Endothelial cell of umbilical vein (primary cell): ENCODE results near the gene FAM222A. TPM values are rescaled to one million over a fixed set of nuclear protein-coding genes. Genes with fewer than 3 reads are reported as not detected.

Experiments
- BruUV-seq: library from RNA; stranded (reverse); fragments of 400-500 nt; replicated peaks from 2 replicates; lab custom pipeline; 2021; lab: Mats Ljungman, UMichigan
- CTCF ChIA-PET: fragments of 300-600, 350-600 bp; sonication (Branson Sonifier 250); formaldehyde crosslinking; loops from one replicate; lab custom pipeline; 2021; ENCODE audit warnings: antibody characterized with exemption, inconsistent platforms; lab: Charles Lee
- POLR2A ChIA-PET: fragments of 300-600, 350-600 bp; sonication (Branson Sonifier 250); formaldehyde crosslinking; loops from one replicate; lab custom pipeline; 2021; ENCODE audit warnings: antibody characterized with exemption, inconsistent platforms; lab: Charles Lee
- DNase-seq: peaks from one replicate; pipeline ENCODE4 v3.0.0-alpha.2; 2011; ENCODE audit warnings: low read depth, low spot score
- FAIRE-seq: peaks from 2 replicates; lab custom pipeline; 2011; peaks lifted over from hg19 to GRCh38; lab: Jason Lieb, UNC
- H2AFZ ChIP-seq: 2 replicates; pipeline ENCODE4 v1.6.0; 2012; ENCODE audit warnings: low read depth, low read length, control low read depth, inconsistent platforms
- H3K27ac ChIP-seq: 2 replicates; pipeline ENCODE4 v1.5.1; 2011; ENCODE audit warnings: low read depth, mild to moderate bottlenecking, control low read depth, low read length, moderate library complexity; ENCODE audit not compliant: insufficient read depth
- H3K27me3 ChIP-seq, 2 experiments: 2 replicates each; pipeline versions ENCODE4 v1.6.0 to v1.6.1; 2011; ENCODE audit warnings: low read length in 2 of 2, mixed read lengths in 1 of 2; ENCODE audit not compliant: control insufficient read depth in 2 of 2, insufficient read depth in 2 of 2
- H3K36me3 ChIP-seq, 2 experiments: 2 replicates in 1 of 2; 3 replicates in 1 of 2; pipeline ENCODE4 v1.5.1; 2011; ENCODE audit warnings: low read length in 2 of 2, mild to moderate bottlenecking in 1 of 2, moderate library complexity in 1 of 2; ENCODE audit not compliant: control insufficient read depth in 2 of 2, insufficient read depth in 2 of 2; ENCODE audit errors: extremely low read depth in 1 of 2
- H3K4me1 ChIP-seq: 3 replicates; pipeline ENCODE4 v1.5.1; 2011; ENCODE audit warnings: mild to moderate bottlenecking, low read length; ENCODE audit not compliant: control insufficient read depth, insufficient read depth; ENCODE audit errors: extremely low read depth
- H3K4me2 ChIP-seq: 2 replicates; pipeline ENCODE4 v1.6.1; 2011; ENCODE audit warnings: low read length, control low read depth, mixed read lengths; ENCODE audit not compliant: insufficient read depth
- H3K4me3 ChIP-seq, 3 experiments: fragments of 200-600 bp in 1 of 3; sonication (generic), shearing (Covaris generic) in 1 of 3; replicated peaks in 1 of 3; 2 replicates each; pipeline ENCODE4 v1.5.1; 2011 to 2016; ENCODE audit warnings: control low read depth in 3 of 3, low read length in 3 of 3, mild to moderate bottlenecking in 2 of 3, inconsistent platforms in 1 of 3, low read depth in 1 of 3, moderate library complexity in 1 of 3; ENCODE audit not compliant: insufficient read depth in 1 of 3
- H3K79me2 ChIP-seq: 2 replicates; pipeline ENCODE4 v1.6.0; 2012; ENCODE audit warnings: low read length, inconsistent platforms; ENCODE audit not compliant: control insufficient read depth, insufficient read depth
- H3K9ac ChIP-seq: replicated peaks from 2 replicates; pipeline ENCODE3; 2011; ENCODE audit warnings: low read length, control low read depth; ENCODE audit not compliant: insufficient read depth; ENCODE audit errors: extremely low read depth
- H3K9me1 ChIP-seq: replicated peaks from 3 replicates; pipeline ENCODE4 v1.6.0; 2011; ENCODE audit warnings: mild to moderate bottlenecking, low read length; ENCODE audit not compliant: control insufficient read depth, insufficient read depth; ENCODE audit errors: extremely low read depth
- H3K9me3 ChIP-seq: replicated peaks from 2 replicates; pipeline ENCODE4 v1.5.1; 2012; ENCODE audit warnings: low read length, inconsistent platforms; ENCODE audit not compliant: control insufficient read depth, insufficient read depth
- H4K20me1 ChIP-seq: replicated peaks from 2 replicates; pipeline ENCODE3; 2011; ENCODE audit warnings: mild to moderate bottlenecking, low read length; ENCODE audit not compliant: control insufficient read depth, insufficient read depth; ENCODE audit errors: extremely low read depth
- EZH2 ChIP-seq: IDR thresholded peaks from 2 replicates; pipeline ENCODE4 v1.6.1; 2012; ENCODE audit warnings: borderline replicate concordance, low read depth, mild to moderate bottlenecking, moderate library complexity, low read length, inconsistent platforms; ENCODE audit not compliant: severe bottlenecking
- FOS ChIP-seq: IDR thresholded peaks from 2 replicates; pipeline ENCODE4 v1.6.1; 2011; ENCODE audit warnings: mild to moderate bottlenecking, low read length, moderate library complexity, borderline replicate concordance; ENCODE audit not compliant: insufficient read depth
- GATA2 ChIP-seq: IDR thresholded peaks from 2 replicates; pipeline ENCODE4 v1.7.0; 2011; ENCODE audit warnings: low read depth, mild to moderate bottlenecking, moderate library complexity, mixed read lengths, low read length; ENCODE audit not compliant: insufficient read length, insufficient read depth
- JUN ChIP-seq: IDR thresholded peaks from 2 replicates; pipeline ENCODE4 v1.6.1; 2011; ENCODE audit warnings: borderline replicate concordance, low read depth; ENCODE audit not compliant: insufficient read length, insufficient read depth
- MAX ChIP-seq: IDR thresholded peaks from 2 replicates; pipeline ENCODE4 v1.6.1; 2011; ENCODE audit not compliant: insufficient read depth, insufficient read length
- MYC ChIP-seq: IDR thresholded peaks from one replicate; pipeline ENCODE4 v1.6.1; 2011; ENCODE audit warnings: mild to moderate bottlenecking, low read depth, low read length
- POLR2A ChIP-seq: IDR thresholded peaks from 2 replicates; pipeline ENCODE4 v1.6.1; 2012; ENCODE audit warnings: low read depth, mild to moderate bottlenecking, control low read depth, low read length
- POLR2AphosphoS5 ChIP-seq: IDR thresholded peaks from 2 replicates; pipeline ENCODE4 v1.6.1; 2012; ENCODE audit warnings: low read depth, mild to moderate bottlenecking, control low read depth, low read length, moderate library complexity; ENCODE audit not compliant: insufficient read depth
- dilution Hi-C: fragments of 300-500 bp; cut with MboI; formaldehyde crosslinking; loops from one replicate; pipeline ENCODE4 v1.15.0; 2019; ENCODE audit warnings: low sequenced_read_pairs; ENCODE audit not compliant: extremely low pct_ligation_motif_present
- intact Hi-C: fragments of 100-400 bp; cut with micrococcal nuclease; formaldehyde crosslinking; loops from one replicate; pipeline ENCODE4 v1.10.0; 2022
- polyA plus RNA-seq, 4 experiments: library from polyadenylated mRNA; depleted of rRNA in 3 of 4; stranded (reverse) in 3 of 4; unstranded in 1 of 4; fragments of >200 nt; gene quantifications; 2 replicates each; pipeline versions ENCODE4 v1.2.1 to v1.2.3, GENCODE V29; 2011 to 2012; ENCODE audit warnings: missing spikeins in 1 of 4
- total RNA-seq: library from RNA; stranded (reverse); gene quantifications from 2 replicates; pipeline ENCODE4 v1.2.3, GENCODE V29; 2021
- TF ChIP-seq, protein P1 (sequence below), 2 donors: IDR thresholded peaks; 1 replicate in 1 of 2; 2 replicates in 1 of 2; pipeline ENCODE4 v1.5.1; 2011; ENCODE audit warnings: low read length in 2 of 2, mild to moderate bottlenecking in 2 of 2, moderate library complexity in 2 of 2, control low read depth in 1 of 2, inconsistent platforms in 1 of 2, low read depth in 1 of 2; ENCODE audit not compliant: insufficient read depth in 1 of 2; ENCODE audit errors: extremely low read depth in 1 of 2

Gene FAM222A
- total and polyA plus RNA-seq, 2 donors (not counting 3 experiments of a cell fraction or from before 2014, with no cell fraction given), result 0.62 to 1.7 TPM

- no peak overlapping the region for H3K9ac ChIP-seq
Measured at GRCh38 chr12:109741970-109742703, 28.5 kb downstream of the FAM222A start.

More at GRCh38 chr12:109741970-109742703, 28.5 kb downstream of the FAM222A start:
- Histone ChIP-seq H3K27ac (no peak overlapping the region), H3K36me3 (no peaks in the 10 kb centered on the region), H3K4me1 (peaks cover 8% of the 10 kb centered on the region), H3K4me3 (no peak overlapping the region), H4K20me1 (no peaks in the 10 kb centered on the region), H3K4me2 (no peak overlapping the region), H3K9me3 (no peaks in the 10 kb centered on the region), H3K9me1 (no peaks in the 10 kb centered on the region), H2AFZ (no peak overlapping the region), H3K27me3 (no peaks in the 10 kb centered on the region), H3K79me2 (no peaks in the 10 kb centered on the region)
- ChIA-PET POLR2A (no interaction called here), CTCF (interaction anchor here (0.9 kb wide), 1 partner anchor 23 kb away, joined by 3 read pairs; no protein-coding TSS in a partner anchor)
- intact Hi-C loops, result no loop called here
- DNase-seq (no peak), FAIRE-seq (no peak)
- dilution Hi-C loops, result no loop called here
- TF ChIP-seq MAX, result no peak
- no peak for TF ChIP-seq POLR2AphosphoS5
- TF ChIP-seq POLR2A, result no peak
- no peak for TF ChIP-seq MYC
- no peak for TF ChIP-seq FOS
- no peak for TF ChIP-seq JUN
- TF ChIP-seq EZH2, result no peak
- no peak for TF ChIP-seq GATA2
- TF ChIP-seq, protein P1, sequence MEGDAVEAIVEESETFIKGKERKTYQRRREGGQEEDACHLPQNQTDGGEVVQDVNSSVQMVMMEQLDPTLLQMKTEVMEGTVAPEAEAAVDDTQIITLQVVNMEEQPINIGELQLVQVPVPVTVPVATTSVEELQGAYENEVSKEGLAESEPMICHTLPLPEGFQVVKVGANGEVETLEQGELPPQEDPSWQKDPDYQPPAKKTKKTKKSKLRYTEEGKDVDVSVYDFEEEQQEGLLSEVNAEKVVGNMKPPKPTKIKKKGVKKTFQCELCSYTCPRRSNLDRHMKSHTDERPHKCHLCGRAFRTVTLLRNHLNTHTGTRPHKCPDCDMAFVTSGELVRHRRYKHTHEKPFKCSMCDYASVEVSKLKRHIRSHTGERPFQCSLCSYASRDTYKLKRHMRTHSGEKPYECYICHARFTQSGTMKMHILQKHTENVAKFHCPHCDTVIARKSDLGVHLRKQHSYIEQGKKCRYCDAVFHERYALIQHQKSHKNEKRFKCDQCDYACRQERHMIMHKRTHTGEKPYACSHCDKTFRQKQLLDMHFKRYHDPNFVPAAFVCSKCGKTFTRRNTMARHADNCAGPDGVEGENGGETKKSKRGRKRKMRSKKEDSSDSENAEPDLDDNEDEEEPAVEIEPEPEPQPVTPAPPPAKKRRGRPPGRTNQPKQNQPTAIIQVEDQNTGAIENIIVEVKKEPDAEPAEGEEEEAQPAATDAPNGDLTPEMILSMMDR (IDR thresholded peaks at IDR 0.05; ENCODE audit: extremely low read depth in 1 of 2, insufficient read depth in 1 of 2, low read depth in 1 of 2, low read length in 2 of 2), result no peak
- no TSS peak for BruUV-seq
